NCI-H82 (cell line): ENCODE data around the gene EFNA5.

Source experiments
- DNase-seq: peaks from one replicate; lab custom pipeline; 2025; lab: John Stamatoyannopoulos, UW

Gene EFNA5

GRCh38 chr5:107393851-107394250 lies 276.9 kb downstream of the EFNA5 start:
- no peak for DNase-seq

DNA sequence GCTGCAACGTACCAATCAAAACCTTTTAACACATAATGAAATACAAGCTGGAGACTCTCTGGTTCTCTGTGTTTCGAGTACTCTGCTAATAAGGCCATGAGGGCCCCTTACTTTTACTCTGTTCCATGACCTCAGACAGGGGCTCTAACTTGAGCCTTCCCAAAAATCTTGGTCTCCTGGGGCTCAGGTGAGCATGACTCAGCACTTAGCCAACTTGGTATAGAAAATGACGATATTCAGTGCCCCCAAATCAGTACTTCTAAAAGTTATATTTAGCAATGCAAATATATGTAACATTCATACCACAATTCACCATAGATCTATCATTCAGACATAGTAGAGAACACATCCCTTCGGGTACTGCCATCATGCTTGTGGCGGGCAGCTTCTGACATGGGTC lies 278.9 kb downstream of the EFNA5 start:
- DNase-seq, result no peak

GRCh38 chr5:107389775-107390148 lies 281.0 kb downstream of the EFNA5 start:
- DNase-seq, result no peak

GRCh38 chr5:107389130-107389774 lies 281.5 kb downstream of the EFNA5 start:
- peak; percentile 57 for DNase-seq

DNA sequence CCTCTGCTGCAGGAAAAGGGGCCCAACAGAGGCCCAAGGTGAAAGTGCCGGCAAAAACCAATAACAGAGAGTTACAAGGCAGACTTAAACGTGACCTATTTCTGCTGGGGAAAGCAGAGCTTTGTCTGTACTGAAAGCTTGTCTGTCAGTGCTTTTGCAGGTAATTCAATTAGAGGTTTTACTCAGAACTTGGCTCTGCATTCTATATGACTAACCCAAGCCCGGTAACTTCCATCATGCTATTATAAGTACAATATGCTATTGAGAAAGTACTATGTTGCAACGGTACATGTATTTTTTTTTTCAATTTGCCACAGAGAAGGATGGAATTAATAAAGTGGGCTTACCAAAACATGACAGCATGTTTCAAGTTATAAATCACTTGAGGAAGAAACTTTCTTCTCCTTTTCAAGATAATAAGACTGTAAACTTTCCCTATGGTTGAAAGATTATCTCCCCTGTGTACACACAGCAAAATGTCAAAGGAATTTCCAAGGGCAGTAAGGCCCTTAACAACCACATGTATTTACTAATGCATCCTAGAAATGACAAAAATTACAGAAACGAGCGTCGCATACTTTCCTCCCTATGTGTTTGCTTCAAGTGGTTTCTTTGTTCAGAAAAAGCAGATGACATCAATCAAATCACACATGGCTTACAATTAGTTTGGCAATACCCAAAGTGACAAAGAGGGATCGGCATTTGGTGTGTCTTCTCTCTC lies 282.4 kb downstream of the EFNA5 start:
- peak; percentile 79 for DNase-seq

DNA sequence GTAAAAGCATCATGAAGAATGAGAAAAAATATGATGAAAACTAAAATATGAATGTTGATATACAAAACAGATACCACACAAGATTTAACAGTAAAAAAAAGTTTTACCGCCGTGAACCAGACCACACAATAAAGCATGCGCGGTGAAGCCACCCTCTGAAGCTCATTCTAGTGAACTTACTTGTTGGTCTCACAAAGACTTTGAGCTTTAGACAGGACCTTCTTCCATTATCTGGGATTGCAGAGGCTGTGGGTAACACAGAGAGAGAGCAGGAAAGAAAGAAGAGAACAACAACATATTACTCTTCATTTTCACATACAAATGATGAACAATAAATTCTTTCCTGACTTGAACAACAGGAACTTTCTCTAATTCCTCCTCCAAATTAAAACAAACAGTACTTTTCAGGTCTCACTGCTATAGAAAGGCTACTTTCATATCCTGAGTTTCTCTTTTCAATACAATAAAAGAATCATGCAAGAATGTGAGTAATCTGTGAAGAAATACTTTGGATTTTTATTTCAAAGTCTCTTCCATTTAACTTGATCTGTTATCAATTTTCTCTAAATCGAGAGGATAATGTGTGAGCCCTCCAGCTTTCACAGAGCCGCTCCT lies 283.1 kb downstream of the EFNA5 start:
- DNase-seq, result peak; percentile 2

DNA sequence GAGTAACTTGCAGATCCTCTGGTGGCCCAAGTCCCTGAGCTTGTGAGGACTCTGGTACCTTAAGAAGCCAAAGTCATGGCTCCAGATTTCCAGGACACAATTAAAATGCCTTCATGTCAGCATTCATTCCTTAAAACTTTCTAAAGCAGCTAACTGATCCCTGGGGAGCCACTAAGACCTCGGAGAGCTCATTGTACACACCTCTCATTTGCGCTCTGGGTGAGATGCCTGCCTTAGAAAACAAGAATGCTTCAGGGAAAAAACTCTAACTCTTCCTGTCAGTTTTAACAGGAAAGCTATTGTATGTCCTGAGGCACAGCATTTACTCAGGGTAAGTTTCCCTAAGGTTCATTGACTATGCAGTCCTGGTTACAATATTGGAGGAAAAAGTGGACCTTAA lies 285.0 kb downstream of the EFNA5 start:
- no peak for DNase-seq

DNA sequence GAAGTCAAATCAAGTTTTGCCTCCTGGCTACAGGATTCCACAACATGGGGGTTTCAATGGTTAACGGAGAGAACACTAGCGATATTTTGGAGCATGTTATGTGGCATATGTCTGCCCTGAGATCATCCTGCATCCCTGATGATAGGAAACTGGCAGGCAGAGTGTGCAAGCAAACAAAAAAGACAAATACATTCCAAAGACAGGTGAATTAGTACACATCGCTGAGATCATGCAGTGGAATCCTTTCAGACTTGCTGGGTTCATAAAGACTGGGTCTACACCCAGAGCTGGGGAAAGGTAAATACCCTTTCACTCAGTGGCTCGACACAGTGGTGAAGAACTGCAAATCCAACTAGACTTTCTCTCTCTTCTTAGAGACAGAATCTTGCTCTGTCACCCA lies 286.5 kb downstream of the EFNA5 start:
- DNase-seq, result no peak

DNA sequence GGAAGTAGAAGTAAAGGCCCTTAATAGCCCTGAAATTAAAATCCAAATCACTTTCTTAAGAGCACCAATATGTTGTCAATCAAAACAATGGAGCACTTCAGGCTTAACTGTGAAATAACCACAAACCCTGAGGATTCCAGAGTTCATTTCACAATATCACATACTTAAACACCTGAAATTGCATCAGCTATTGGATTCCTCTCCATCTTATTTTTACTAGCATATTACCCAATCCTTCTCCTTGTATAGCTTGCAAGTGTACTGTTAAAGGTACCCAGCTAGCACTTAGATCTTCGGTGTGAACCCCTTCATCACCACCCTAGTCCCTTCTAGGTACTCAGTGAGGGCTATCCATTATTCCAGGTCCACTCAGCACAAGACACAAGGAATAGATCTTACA lies 287.3 kb downstream of the EFNA5 start:
- DNase-seq, result no peak

DNA sequence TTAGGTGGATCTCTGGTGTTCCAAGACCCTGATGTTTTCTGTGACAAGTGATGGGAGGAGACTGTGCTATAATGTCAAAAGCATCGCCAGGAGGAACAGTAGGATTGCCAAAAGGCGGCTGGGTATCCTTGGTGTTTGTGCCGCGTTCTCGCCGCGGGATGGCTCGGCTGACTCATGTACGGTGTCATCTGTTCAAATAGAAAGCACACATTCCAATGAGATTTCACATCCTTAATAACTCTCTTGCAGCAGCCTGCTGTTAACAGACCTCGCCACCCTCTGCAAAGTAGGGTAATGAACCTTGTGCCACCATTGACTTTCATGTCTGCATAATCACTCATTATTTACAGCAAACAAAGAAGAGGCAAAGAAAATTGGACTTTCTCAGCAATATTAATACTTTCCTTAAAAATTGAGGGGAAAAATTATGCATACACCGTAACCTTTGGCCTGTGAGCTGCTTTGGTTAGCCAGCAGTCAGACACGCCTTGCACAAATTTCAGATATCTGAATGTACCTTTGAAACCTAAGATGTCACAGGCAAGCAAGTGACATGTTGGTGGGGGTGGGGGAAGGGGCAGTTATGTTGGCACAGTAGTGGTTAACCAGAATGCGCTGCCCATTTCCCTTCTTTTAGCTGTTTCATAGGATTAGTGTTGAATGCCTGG lies 289.4 kb downstream of the EFNA5 start:
- peak; percentile 3 for DNase-seq

GRCh38 chr5:107380654-107381053 lies 290.1 kb downstream of the EFNA5 start:
- no peak for DNase-seq

DNA sequence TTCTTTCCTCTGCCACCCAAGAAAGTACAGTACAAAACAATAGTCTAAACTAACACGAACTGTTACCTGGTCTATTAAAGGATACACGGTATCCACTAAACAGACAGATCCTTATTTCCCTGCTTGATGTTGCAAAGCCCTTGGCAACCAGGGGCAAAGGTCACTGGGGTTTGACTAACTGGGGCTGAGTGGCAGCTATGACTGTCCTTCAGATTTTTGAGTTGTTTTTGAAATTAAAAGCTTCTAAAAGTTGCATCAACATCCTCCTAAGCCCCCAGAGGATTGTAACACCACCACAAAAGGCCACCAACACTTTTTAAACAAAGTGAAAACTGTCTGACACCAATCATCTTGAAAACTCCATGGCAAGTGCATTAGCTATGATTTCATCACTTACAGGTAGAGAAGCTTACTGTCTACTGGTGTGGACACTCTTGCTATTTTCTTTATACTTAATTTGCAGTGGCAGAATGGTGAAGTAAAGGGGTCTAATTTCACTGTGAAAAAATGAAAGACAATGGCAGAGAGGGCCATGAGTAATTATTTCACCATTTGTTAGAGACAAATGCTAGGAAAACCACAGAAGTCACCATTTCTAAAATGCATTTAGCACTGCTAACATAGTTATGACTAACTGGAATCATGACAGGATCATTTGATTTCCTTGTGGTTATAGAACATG lies 292.4 kb downstream of the EFNA5 start:
- DNase-seq, result no peak

- DNase-seq, result no peak
Measured at GRCh38 chr5:107377277-107377609, 293.5 kb downstream of the EFNA5 start.

GRCh38 chr5:107376546-107377276 lies 294.0 kb downstream of the EFNA5 start:
- no peak for DNase-seq

GRCh38 chr5:107373549-107374263 lies 297.0 kb downstream of the EFNA5 start:
- no peak for DNase-seq

DNA sequence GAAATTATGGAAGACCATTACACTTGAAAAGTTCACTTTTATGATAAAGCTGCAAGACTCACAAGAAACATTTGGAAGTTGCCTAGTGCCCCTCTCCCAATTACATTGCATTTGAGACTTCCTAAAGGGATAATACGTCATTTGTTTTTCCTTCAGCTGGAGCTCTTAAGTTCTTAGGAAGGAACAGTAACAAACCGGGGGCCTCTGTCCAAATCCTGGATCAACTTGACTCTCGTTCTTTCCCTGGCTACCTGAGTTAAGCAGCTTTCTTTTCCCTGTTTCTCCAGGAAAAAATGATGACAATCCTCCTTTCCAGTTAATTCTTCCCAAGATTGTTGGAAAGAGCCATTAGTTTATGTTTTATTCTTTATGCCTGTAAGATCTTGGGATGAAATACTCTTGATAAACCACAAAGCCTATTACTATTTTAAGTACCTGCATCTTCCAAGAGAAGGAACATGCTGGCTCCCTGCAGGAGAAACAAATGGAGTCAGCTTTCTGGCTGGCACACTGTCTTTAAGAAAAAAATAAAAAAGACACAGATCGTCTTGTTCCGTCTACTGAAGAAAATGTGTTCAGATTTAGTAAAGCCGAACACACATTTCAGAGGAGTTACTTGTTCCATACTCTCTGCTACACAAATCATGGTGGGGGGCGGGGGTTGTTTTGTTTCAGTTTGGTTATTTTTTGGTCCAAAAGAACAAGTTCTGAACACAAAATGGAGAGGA lies 297.9 kb downstream of the EFNA5 start:
- peak; percentile 73 for DNase-seq

- no peak for DNase-seq
Measured at GRCh38 chr5:107370396-107370968, 300.3 kb downstream of the EFNA5 start.

DNA sequence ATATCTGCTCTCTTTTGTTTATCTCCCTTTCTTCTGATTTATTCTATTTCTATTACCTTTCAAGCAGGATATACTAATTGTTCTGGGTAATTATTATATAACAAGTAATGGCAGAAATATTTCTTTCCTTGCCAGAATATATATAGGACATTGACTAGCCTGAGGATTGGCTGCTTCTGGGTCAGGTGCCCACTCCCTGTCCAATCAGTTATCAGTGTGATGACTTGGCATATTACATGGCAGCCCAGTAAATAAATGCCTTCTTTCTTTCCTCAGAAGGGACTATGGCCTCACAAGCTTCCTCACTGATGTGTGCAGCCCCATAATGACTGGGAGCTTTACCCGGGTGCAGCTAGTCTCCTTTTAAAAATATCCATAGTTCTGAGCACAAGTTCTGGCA lies 301.1 kb downstream of the EFNA5 start:
- DNase-seq, result no peak

GRCh38 chr5:107368615-107369014 lies 302.1 kb downstream of the EFNA5 start:
- DNase-seq, result no peak

GRCh38 chr5:107367939-107368338 lies 302.8 kb downstream of the EFNA5 start:
- no peak for DNase-seq
